ENCODE results near the gene FYB1.
"Not testable (repeated sequence)": the region's sequence is repeated elsewhere in the genome, so short reads cannot be mapped to it uniquely, and the experiment has no call there.

Gene FYB1

GRCh38 chr5:39219437-39219836 is at the start of gene FYB1:
TSS of gene FYB1 (minus strand) at chr5:39219563. CDS start at chr5:39202960, 16,603 bp downstream.
- DNase-seq (ENCODE audit: low read depth, low spot score) = no peak

- no peak for DNase-seq (ENCODE audit: low read depth, low spot score)
Measured at GRCh38 chr5:39267186-39267585, 47.8 kb upstream of the FYB1 start.

GRCh38 chr5:39266442-39266841 is 47.1 kb upstream of the FYB1 start:
- DNase-seq (ENCODE audit: low read depth, low spot score) = no peak

GRCh38 chr5:39264528-39264927 is 45.2 kb upstream of the FYB1 start:
- DNase-seq (ENCODE audit: low read depth, low spot score) = no peak

- DNase-seq (ENCODE audit: low read depth, low spot score) = no peak
Measured at GRCh38 chr5:39262981-39263380, 43.6 kb upstream of the FYB1 start.

GRCh38 chr5:39260095-39260494 is 40.7 kb upstream of the FYB1 start:
- DNase-seq (ENCODE audit: low read depth, low spot score) = no peak

- no peak for DNase-seq (ENCODE audit: low read depth, low spot score)
Measured at GRCh38 chr5:39257554-39257953, 38.2 kb upstream of the FYB1 start.

- no peak for DNase-seq (ENCODE audit: low read depth, low spot score)
Measured at GRCh38 chr5:39256477-39257235, 37.3 kb upstream of the FYB1 start.

- DNase-seq (ENCODE audit: low read depth, low spot score) = no peak
Measured at GRCh38 chr5:39255406-39255805, 36.0 kb upstream of the FYB1 start.

GRCh38 chr5:39254671-39255070 is 35.3 kb upstream of the FYB1 start:
- DNase-seq (ENCODE audit: low read depth, low spot score) = no peak

GRCh38 chr5:39253196-39253595 is 33.8 kb upstream of the FYB1 start:
- DNase-seq (ENCODE audit: low read depth, low spot score) = no peak

- no peak for DNase-seq (ENCODE audit: low read depth, low spot score)
Measured at GRCh38 chr5:39249564-39250274, 30.4 kb upstream of the FYB1 start.

- DNase-seq (ENCODE audit: low read depth, low spot score) = no peak
Measured at GRCh38 chr5:39249069-39249468, 29.7 kb upstream of the FYB1 start.

- DNase-seq (ENCODE audit: low read depth, low spot score) = no peak
Measured at GRCh38 chr5:39240750-39241149, 21.4 kb upstream of the FYB1 start.

GRCh38 chr5:39238366-39239105 is 19.2 kb upstream of the FYB1 start:
- DNase-seq (ENCODE audit: low read depth, low spot score) = no peak

- DNase-seq (ENCODE audit: low read depth, low spot score) = no peak
Measured at GRCh38 chr5:39236718-39237117, 17.4 kb upstream of the FYB1 start.

GRCh38 chr5:39235648-39236047 is 16.3 kb upstream of the FYB1 start:
- DNase-seq (ENCODE audit: low read depth, low spot score) = no peak

GRCh38 chr5:39234494-39234893 is 15.1 kb upstream of the FYB1 start:
- DNase-seq (ENCODE audit: low read depth, low spot score) = not testable (repeated sequence)

- no peak for DNase-seq (ENCODE audit: low read depth, low spot score)
Measured at GRCh38 chr5:39233783-39234182, 14.4 kb upstream of the FYB1 start.

- DNase-seq (ENCODE audit: low read depth, low spot score) = no peak
Measured at GRCh38 chr5:39231705-39232525, 12.6 kb upstream of the FYB1 start.

- no peak for DNase-seq (ENCODE audit: low read depth, low spot score)
Measured at GRCh38 chr5:39228596-39228995, 9.2 kb upstream of the FYB1 start.

GRCh38 chr5:39226558-39226957 is 7.2 kb upstream of the FYB1 start:
- no peak for DNase-seq (ENCODE audit: low read depth, low spot score)

All from ELF-1 (cell line).